ENCODE results near the gene PYGO2.

DNA sequence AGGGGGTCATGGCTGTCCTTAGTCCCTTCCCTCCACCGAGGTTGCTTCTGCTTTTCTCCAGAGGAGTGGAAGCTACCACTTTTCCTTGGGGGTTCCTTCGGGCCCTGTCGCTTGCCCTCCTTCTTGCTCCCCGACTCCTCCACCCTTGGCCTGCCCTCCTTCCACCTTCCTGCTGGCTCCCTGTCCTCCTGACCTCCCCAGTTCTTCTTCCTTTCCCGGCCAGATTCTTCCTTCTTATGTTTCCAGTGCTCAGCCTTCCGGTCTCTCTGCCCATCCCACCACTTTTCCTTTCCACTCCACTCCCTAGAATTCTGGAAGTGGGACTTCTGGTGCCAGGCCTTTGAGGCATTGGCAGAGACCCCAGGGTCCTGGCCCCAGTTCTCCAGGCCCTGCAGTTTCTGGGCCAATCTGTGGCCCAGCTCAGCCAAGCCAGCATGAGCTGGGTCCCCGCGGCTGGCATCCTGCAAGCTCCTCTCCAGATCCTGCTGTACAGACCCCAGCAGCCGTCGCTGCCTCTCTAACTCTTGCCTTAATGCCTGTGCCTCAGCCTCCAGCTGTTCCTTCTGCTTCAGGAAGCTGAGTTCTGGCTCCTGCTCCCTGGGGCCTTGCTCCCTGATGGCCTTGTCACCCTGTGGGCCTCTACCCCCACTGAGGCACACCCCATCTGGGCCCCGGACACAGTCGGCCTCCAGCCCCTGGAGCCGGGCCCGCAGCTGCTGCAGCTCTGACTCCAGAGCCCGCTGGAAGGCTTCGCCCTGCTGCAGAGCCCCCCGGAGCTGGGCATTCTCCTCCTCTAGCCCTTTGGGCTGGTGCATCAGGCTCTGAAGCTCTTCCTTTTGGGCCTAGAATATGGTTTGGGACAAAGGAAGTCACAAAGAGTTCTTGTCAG, 15.4 kb downstream of the PYGO2 start:
- TF ChIP-seq CTCF (conservative IDR thresholded peaks at IDR 0.05; ENCODE audit: low read length) (no peak), EZH2phosphoT487 (IDR thresholded peaks at IDR 0.05; ENCODE audit: borderline replicate concordance, low read depth, low read length) (no peak)
